ENCODE measurements around the gene KRT82. TPM values are rescaled to one million over a fixed set of nuclear protein-coding genes. Genes with fewer than 3 reads are reported as not detected.

The KRT82 gene
- total and polyA plus RNA-seq, 2 of the 8 experiments (the other 6 are each of a cell fraction or from before 2014, with no cell fraction given) = not detected

DNA sequence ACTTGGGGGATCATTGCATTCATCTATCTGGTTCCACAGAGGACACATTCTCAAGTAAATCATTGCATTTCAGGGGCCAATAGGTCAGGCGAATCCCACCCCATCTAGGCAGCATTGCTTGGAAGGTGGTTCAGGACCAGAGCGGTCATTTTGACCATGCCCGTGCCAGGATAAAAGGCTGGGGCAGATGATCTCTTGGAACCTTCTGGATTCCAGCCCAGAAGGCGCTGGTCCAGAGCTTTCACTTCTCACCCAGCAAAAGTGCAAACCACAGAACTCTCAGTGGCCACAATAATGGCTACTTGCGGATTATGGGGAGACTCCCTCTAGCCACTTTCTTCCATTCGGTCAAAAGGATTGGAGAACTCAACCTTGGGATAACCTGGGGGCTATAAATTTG lies 38.3 kb downstream of the KRT82 start:
- Histone ChIP-seq H3K9me3 (ENCODE audit: insufficient read depth in 2 of 2, low read depth in 1 of 2, low read length in 1 of 2) (no peaks in the 10 kb centered on the region), H3K27me3 (replicated peaks in 1 of 4; ENCODE audit: control insufficient read depth in 3 of 4, extremely low read depth in 1 of 4, insufficient read depth in 3 of 4, low read length in 3 of 4) (no peaks in the 10 kb centered on the region), H2AK5ac (ENCODE audit: low read depth, low read length) (no peak overlapping the region), H3K79me2 (ENCODE audit: control insufficient read depth in 1 of 2, insufficient read depth in 2 of 2, low read length in 2 of 2) (no peaks in the 10 kb centered on the region), H2BK120ac (replicated peaks; ENCODE audit: low read depth, low read length) (no peak overlapping the region), H3K18ac (ENCODE audit: extremely low read depth, low read length) (no peak overlapping the region), H2BK20ac (ENCODE audit: low read length) (no peak overlapping the region), H3K4me3 (ENCODE audit: extremely low read depth in 1 of 4, insufficient read depth in 2 of 4, low read depth in 3 of 4, low read length in 4 of 4) (no peak overlapping the region), H4K91ac (replicated peaks; ENCODE audit: insufficient read length, low read length) (no peak overlapping the region), H3K23ac (ENCODE audit: insufficient read length) (no peak overlapping the region), H3K27ac (ENCODE audit: low read depth, low read length) (no peak overlapping the region), H3K4ac (replicated peaks; ENCODE audit: insufficient read length, low read depth, low read length) (no peak overlapping the region), H3K9ac (replicated peaks in 1 of 4; ENCODE audit: extremely low read depth in 1 of 4, low read depth in 3 of 4, low read length in 3 of 4) (no peak overlapping the region), H3K79me1 (ENCODE audit: low read depth, low read length) (no peaks in the 10 kb centered on the region), H2BK15ac (ENCODE audit: low read length) (no peak overlapping the region), H3K56ac (replicated peaks; ENCODE audit: insufficient read length, low read depth, low read length) (no peak overlapping the region), H3K23me2 (ENCODE audit: low read depth, low read length) (no peaks in the 10 kb centered on the region), H2AFZ (ENCODE audit: low read length) (no peak overlapping the region), H4K5ac (ENCODE audit: insufficient read length, low read depth, low read length) (no peak overlapping the region), H3K14ac (ENCODE audit: insufficient read length) (no peak overlapping the region), H3K4me2 (ENCODE audit: insufficient read depth in 1 of 2, low read depth in 2 of 2, low read length in 2 of 2) (no peak overlapping the region), H3K36me3 (ENCODE audit: control insufficient read depth in 2 of 4, insufficient read depth in 4 of 4, low read length in 3 of 4) (no peaks in the 10 kb centered on the region), H2BK5ac (ENCODE audit: low read depth, low read length) (no peak overlapping the region), H3K4me1 (replicated peaks in 1 of 4; ENCODE audit: control insufficient read depth in 3 of 4, insufficient read depth in 4 of 4, low read length in 3 of 4) (no peaks in the 10 kb centered on the region), H4K8ac (ENCODE audit: extremely low read depth, insufficient read depth, low read length) (no peak overlapping the region), H4K20me1 (replicated peaks in 1 of 2; ENCODE audit: control insufficient read depth in 1 of 2, insufficient read depth in 2 of 2, low read length in 2 of 2) (peaks cover 0 to 2% of the 10 kb centered on the region in 2 experiments), H2BK12ac (ENCODE audit: low read depth, low read length) (no peak overlapping the region)
- WGBS, 2 experiments (ENCODE audit: extremely low coverage in 1 of 2, insufficient coverage in 1 of 2, insufficient read length in 1 of 2, insufficient replicate concordance in 2 of 2, low coverage in 1 of 2, low lambda C conversion rate in 2 of 2, missing lambda C conversion rate in 1 of 2) = 87% methylated on average over 6 of the region's 6 CpGs; no CpG with 5 or more reads in 1 of the 2 experiments
- FAIRE-seq (no peak), DNase-seq (ENCODE audit: low read depth in 1 of 2, low spot score in 2 of 2) (no peak)
- CTCF ChIA-PET (ENCODE audit: partially characterized antibody) = interaction anchor here (0.6 to 8.6 kb wide), 17 partner anchors 10 to 517 kb away, joined by 3 to 105 read pairs (median 4); partner anchors contain the start of gene KRT84
- POLR2A ChIA-PET (ENCODE audit: partially characterized antibody) = interaction anchor here (0.8 kb wide), 1 partner anchor 11 kb away, joined by 3 read pairs; no protein-coding TSS in a partner anchor
- TF ChIP-seq SIN3A (conservative IDR thresholded peaks at IDR 0.05 in 1 of 2, IDR thresholded peaks at IDR 0.05 in 1 of 2; ENCODE audit: low read depth in 1 of 2, low read length in 2 of 2) = no peak
- no peak for TF ChIP-seq EZH2 (IDR thresholded peaks at IDR 0.05; ENCODE audit: low read depth, low read length, severe bottlenecking)
- no peak for TF ChIP-seq POLR2AphosphoS5 (IDR thresholded peaks at IDR 0.05; ENCODE audit: low read depth, low read length)
- no peak for TF ChIP-seq BRCA1 (IDR thresholded peaks at IDR 0.05; ENCODE audit: low read depth, low read length)
- no peak for TF ChIP-seq RFX5 (IDR thresholded peaks at IDR 0.05; ENCODE audit: borderline replicate concordance, low read depth, low read length)
- TF ChIP-seq, protein P1, sequence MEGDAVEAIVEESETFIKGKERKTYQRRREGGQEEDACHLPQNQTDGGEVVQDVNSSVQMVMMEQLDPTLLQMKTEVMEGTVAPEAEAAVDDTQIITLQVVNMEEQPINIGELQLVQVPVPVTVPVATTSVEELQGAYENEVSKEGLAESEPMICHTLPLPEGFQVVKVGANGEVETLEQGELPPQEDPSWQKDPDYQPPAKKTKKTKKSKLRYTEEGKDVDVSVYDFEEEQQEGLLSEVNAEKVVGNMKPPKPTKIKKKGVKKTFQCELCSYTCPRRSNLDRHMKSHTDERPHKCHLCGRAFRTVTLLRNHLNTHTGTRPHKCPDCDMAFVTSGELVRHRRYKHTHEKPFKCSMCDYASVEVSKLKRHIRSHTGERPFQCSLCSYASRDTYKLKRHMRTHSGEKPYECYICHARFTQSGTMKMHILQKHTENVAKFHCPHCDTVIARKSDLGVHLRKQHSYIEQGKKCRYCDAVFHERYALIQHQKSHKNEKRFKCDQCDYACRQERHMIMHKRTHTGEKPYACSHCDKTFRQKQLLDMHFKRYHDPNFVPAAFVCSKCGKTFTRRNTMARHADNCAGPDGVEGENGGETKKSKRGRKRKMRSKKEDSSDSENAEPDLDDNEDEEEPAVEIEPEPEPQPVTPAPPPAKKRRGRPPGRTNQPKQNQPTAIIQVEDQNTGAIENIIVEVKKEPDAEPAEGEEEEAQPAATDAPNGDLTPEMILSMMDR (IDR thresholded peaks at IDR 0.05; ENCODE audit: control extremely low read depth in 1 of 3, insufficient read depth in 1 of 3, low read depth in 1 of 3, low read length in 3 of 3) = no peak
- TF ChIP-seq, protein P2, sequence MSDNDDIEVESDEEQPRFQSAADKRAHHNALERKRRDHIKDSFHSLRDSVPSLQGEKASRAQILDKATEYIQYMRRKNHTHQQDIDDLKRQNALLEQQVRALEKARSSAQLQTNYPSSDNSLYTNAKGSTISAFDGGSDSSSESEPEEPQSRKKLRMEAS (IDR thresholded peaks at IDR 0.05) = no peak
- no peak for TF ChIP-seq MAFK (IDR thresholded peaks at IDR 0.05; ENCODE audit: low read depth, low read length)
- no peak for TF ChIP-seq RBBP5 (IDR thresholded peaks at IDR 0.05; ENCODE audit: borderline replicate concordance, low read depth, low read length)
- TF ChIP-seq TAF7 (optimal IDR thresholded peaks at IDR 0.05; ENCODE audit: borderline replicate concordance, low read depth, low read length) = no peak
